GM19455 (cell line): Measurements from ENCODE around the gene DHRSX.
"Not testable (repeated sequence)": the region's sequence is repeated elsewhere in the genome, so short reads cannot be mapped to it uniquely, and the experiment has no call there.

ENCODE experiments used
- ATAC-seq: cut with Tn5 transposase; IDR thresholded peaks from one replicate; pipeline ENCODE4 v1.9.1; 2021; ENCODE audit not compliant: unreplicated experiment

Gene DHRSX

DNA sequence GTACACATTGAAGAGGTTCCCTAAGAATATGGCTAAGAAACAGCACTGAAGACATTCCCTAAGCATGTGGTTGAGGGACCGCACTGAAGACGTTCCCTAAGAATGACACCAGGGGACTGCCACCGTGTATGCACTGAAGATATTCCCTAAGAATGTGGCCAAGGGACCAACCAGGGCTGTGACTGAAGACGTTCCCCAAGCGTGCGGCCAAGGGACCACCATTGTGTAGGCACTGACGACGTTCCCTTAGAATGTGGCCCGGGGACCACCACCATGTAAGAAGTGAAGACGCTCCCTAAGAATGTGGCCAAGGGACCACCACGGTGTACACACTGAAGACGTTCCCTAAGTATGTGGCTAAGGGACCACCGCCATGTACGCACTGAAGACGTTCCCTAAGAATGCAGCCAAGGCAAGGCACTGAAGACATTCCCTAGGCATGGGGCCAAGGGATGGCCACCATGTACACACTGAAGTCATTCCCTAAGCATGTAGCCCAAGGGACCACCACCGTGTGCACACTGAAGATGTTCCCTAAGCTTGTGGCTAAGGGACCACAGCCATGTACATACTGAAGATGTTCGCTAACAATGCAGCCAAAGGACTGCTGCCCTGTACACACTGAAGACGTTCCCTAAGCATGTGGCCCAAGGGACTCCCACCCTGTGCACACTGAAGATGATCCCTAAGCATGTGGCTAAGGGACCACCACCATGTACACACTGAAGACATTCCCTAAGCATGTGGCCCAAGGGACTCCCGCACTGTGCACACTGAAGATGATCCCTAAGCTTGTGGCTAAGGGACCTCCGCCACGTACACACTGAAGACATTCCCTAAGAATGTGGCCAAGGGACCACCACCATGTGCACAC, 22.0 kb downstream of the DHRSX start:
- no peak for ATAC-seq

DNA sequence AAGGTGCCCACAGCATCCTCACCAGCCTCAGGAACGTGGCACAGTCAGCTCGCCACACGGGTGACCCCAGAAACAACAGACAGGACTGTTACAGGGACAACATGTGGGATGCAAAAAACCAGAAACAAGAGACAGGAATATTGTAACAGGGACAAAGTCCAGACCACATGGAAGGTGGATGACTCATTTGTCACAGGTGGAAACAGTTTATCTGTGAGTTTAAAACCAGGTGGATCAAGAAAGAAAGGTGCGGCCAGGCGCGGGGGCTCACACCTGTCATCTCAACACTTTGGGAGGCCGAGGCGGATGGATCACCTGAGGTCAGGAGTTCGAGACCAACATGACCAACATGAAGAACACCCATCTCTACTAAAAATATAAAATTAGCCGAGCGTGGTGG, 23.5 kb downstream of the DHRSX start:
- not testable (repeated sequence) for ATAC-seq

DNA sequence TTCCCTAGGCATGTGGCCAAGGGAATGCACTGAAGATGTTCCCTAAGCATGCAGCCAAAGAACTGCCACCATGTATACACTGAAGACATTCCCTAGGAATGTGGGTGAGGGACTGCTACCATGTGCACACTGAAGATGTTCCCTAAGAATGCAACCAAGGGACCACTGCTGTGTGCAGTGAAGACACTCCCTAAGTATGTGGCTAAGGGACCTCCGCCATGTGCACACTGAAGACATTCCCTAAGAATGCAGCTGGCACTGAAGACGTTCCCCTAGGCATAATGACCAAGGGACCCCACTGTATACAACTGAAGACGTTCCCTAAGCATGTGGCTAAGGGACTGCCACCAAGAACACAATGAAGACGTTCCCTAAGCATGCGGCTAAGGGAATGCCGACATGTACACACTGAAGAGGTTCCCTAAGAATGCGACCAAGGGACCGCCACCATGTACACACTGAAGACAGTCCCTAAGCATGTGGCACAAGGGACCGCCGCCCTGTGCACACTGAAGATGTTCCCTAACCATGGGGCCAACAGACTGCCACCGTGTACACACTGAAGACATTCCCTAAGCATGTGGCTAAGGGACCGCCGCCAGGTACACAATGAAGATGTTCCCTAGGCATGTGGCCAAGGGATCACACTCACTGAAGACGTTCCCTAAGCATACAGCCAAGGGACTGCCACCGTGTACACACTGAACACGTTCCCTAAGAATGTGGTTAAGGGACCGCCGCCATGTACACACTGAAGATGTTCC, 25.6 kb downstream of the DHRSX start:
- ATAC-seq = no peak

DNA sequence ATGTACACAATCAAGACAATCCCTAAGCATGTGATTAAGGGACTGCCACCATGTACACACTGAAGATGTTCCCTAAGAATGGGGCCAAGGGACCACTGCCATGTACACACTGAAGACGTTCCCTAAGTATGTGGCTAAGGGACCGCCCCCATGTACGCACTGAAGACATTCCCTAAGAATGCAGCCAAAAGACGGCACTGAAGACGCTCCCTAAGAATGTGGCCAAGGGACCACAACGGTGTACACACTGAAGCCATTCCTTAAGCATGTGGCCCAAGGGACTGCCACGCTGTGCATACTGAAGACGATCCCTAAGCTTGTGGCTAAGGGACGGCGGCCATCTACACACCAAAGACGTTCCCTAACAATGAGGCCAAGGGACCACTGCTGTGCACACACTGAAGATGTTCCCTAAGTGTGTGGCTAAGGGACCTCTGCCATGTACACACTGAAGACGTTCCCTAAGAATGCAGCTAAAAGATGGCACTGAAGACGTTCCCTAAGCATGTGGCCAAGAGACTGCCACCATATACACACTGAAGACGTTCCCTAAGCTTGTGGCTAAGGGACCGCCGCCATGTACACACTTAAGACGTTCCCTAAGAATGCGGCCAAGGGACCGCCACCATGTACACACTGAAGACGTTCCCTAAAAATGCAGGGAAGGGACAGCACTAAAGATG, 26.4 kb downstream of the DHRSX start:
- ATAC-seq = no peak

DNA sequence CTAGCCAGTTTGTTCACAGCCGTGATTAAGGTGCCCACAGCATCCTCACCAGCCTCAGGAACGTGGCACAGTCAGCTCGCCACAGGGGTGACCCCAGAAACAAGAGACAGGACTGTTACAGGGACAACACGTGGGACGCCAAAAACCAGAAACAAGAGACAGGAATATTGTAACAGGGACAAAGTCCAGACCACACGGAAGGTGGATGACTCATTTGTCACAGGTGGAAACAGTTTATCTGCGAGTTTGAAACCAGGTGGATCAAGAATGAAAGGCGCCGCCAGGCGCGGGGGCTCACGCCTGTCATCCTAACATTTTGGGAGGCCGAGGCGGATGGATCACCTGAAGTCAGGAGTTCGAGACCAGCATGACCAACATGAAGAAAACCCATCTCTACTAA, 27.7 kb downstream of the DHRSX start:
- ATAC-seq = not testable (repeated sequence)

DNA sequence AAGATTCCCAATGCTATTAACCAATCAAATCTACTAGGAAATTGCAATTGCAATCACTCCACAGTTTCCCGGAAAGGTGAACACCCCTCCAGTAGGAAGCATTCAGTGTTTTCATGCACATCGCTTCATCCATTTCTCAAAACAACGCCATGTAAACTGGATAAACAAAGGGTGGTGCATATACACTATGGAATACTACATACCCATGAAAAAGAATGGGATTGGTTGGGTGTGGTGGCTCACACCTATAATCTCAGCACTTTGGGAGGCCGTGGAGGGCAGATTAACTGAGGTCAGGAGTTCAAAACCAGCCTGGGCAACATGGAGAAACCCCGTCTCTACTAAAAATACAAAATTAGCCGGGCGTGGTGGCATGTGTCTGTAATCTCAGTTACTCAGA, 29.1 kb downstream of the DHRSX start:
- no peak for ATAC-seq

DNA sequence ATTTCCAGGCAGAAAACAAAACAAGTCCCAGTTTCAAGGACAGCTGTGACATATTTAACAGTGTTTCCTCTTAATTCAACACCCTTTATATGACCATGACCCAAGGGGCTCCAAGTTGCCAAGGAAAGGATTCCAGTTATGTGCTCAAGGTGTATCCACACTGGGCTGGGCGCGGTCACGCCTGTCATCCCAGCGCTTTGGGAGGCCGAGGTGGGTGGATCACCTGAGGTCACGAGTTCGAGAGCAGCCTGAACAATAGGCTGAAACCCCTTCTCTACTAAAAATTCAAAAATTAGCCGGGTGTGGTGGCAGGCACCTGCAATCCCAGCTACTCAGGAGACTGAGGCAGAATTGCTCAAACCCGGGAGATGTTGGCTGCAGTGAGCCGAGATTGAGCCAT, 29.6 kb downstream of the DHRSX start:
- ATAC-seq = not testable (repeated sequence)

DNA sequence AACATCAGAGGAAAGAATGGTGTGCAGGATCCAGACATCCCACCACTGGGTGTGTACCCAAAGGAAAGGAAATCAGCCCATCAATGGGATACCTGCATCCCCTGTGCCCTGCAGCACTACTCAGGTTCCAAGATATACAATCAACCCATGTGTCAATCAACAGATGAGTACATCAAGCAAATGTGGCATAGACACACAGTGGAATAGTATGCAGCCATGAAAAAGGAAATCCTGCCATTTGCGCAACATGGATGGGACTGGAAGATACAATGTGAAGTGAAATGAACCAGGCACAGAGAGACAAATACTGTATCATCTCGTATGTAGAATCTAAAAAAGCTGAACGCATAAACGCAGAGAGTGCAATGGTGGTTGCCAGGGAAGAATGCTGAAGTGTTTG, 30.9 kb downstream of the DHRSX start:
- not testable (repeated sequence) for ATAC-seq

DNA sequence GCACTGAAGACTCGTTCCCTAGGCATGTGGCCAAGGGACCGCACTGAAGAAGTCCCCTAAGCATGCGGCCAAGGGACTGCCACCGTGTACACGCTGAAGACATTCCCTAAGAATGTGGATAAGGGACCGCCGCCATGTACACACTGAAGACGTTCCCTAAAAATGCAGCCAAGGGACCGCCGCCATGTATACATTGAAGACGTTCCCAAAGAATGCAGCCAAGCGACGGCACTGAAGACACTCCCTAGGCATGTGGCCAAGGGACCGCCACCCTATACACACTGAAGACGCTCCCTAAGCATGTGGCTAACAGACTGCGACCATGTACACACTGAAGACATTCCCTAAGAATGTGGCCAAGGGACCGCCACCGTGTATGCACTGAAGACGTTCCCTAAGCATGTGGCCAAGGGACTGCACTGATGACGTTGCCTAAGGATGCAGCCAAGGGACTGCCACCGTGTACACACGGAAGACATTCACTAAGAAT, 31.5 kb downstream of the DHRSX start:
- ATAC-seq = no peak

DNA sequence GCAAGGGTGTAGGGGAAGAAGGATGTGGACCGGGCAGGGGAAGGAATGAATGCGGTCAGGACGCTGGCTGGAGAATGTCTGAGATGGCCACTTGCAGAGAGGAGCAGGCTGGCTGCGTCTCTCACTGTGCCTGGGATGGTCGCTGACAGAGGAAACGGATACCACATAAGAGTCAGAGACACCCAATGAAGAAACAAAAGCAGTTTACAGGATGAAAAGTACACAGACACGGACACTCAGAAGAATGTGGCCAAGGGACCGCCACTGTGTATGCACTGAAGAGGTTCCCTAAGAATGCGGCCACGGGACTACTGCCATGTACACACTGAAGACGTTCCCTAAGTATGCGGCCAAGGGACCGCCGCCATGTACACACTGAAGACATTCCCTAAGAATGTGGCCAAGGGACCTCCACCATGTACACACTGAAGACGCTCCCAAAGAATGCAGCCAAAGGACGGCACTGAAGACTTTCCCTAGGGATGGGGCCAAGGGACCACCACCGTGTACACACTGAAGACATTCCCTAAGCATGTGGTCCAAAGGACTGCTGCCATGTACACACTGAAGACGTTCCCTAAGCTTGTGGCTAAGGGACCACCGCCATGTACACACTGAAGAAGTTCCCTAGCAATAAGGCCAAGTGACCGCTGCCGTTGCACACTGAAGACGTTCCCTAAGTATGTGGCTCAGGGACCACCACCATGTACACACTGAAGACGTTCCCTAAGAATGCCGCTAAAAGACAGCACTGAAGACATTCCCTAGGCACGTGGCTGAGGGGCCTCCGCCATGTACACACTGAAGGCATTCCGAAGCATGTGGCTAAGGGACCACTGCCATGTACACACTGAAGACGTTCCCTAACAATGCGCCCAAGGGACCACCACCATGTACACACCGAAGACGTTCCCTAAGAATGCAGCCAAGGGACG, 32.2 kb downstream of the DHRSX start:
- no peak for ATAC-seq

DNA sequence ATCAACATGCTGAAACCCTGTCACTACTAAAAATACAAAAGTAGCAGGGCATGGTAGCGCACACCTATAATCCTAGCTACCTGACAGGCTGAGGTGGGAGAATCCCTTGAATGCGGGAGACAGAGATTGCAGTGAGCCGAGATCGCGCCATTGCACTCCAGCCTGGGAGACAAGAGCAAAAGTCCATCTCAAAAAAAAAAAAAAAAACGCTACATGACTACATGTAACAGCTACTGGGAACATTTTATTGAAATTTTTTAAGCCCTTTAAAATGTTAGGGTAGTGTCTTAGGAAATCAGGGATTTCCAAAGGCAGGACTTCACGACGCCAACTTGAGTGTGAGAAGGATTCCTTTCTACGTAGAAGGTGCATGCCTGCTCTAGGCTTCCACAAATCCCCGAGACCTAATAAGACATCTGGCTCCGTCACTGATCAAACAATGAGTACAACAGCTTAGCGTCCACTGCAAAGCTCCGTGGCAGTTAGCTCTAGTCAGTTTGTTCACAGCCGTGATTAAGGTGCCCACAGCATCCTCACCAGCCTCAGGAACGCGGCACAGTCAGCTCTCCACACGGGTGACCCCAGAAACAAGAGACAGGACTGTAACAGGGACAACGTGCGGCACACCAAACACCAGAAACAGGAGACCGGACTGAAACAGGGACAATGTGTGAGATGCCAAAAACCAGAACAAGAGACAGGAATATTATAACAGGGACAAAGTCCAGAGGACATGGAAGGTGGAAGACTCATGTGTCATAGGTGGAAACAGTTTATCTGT, 33.7 kb downstream of the DHRSX start:
- ATAC-seq = no peak

DNA sequence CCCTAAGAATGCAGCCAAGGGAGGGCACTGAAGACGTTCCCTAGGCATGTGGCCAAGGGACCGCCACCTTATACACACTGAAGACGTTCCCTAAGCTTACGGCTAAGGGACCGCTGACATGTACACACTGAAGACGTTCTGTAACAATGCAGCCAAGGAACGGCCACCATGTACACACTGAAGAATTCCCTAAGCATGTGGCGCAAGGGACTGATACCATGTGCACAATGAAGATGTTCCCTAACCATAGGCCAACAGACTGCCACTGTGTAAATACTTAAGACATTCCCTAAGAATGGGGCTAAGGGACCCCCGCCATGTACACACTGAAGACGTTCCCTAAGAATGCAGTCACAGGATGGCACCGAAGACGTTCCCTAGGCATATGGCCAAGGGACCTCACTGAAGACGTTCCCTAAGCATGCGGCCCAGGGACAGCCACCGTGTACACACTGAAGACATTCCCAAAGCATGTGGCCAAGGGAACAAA, 36.1 kb downstream of the DHRSX start:
- ATAC-seq = no peak

DNA sequence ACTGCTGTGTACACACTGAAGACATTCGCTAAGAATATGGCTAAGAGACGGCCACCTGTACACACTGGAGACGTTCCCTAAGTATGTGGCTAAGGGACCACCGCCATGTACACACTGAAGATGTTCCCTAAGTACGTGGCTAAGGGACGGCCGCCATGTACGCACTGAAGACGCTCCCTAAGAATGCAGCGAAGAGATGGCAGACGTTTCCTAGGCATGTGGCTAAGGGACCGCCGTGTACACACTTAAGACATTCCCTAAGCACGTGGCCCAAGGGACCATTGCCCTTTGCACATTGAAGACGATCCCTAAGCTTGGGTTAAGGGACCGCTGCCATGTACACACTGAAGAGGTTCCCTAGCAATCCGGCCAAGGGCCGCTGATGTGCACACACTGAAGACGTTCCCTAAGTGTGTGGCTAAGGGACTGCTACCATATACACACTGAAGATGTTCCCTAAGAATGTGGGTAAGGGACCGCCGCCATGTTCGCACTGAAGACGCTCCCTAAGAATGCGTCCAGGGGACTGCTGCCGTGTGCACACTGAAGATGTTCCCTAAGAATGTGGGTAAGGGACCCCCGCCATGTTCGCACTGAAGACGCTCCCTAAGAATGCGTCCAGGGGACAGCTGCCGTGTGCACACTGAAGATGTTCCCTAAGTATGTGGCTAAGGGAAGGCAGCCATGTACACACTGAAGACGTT, 36.7 kb downstream of the DHRSX start:
- ATAC-seq = no peak

DNA sequence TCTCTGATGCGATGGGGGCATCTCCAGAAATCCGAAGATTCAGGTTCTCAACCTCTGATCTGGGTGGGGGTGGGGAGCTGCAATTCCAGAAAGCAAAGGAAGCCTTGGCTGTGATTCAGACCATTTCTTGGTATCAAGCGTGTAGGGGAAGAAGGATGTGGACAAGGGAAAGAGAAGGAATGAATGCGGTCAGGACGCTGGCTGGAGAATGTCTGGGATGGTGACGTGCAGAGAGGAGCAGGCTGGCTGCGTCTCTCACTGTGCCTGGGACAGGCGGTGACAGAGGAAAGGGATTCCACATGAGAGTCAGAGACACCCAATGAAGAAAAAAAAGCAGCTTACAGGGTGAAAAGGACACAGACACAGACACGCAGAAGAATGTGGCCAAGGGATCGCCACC, 37.3 kb downstream of the DHRSX start:
- not testable (repeated sequence) for ATAC-seq

DNA sequence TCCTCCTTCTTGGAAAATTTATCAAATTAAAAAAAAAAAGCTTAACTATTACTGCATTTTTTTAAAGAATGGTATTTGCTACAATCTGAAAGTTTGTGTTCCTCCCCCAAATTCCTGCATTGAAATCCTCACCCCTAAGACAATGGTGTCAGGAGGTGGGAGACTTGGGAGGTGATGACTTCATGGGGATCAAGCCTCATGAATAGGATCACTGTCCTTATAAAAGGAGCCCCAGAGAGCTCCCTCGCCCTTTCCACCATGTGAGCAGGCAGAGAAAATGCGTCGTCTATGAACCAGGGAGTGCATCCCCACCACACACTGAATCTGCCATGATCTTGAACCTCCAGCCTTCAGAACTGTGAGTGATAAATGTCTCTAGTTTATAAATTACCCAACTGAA, 38.0 kb downstream of the DHRSX start:
- no peak for ATAC-seq

DNA sequence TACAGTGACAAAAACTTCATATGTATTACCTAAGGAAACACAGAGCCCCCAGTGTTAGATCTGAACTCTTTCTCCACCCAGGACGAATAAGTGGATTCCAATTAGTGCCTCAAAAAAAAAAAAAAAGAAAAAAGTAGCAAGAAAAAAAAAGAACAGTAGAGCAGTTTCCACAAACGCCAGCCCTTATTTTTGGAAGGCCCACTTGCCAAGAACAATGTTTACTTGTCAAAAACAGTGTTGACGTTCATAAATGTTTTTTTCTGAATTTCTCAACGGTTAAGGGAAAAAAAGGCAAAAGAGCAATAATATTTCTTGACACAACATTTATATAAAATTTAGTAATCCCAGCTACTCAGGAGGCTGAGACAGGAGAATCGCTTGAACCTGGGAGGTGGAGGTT, 38.7 kb downstream of the DHRSX start:
- ATAC-seq = no peak

DNA sequence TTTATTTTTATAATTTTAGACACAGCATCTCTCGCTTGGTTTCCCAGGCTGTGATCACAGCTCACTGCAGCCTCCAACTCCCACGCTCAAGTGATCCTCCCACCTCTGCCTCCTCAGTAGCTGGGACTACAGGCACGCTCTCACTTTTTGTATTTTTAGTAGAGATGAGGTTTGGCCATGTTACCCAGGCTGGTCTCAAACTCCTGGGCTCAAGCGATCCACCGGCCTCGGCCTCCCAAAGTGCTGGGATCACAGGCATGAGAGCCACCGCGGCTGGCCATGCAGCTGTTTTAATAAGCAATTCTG, 39.1 kb downstream of the DHRSX start:
- ATAC-seq = no peak

DNA sequence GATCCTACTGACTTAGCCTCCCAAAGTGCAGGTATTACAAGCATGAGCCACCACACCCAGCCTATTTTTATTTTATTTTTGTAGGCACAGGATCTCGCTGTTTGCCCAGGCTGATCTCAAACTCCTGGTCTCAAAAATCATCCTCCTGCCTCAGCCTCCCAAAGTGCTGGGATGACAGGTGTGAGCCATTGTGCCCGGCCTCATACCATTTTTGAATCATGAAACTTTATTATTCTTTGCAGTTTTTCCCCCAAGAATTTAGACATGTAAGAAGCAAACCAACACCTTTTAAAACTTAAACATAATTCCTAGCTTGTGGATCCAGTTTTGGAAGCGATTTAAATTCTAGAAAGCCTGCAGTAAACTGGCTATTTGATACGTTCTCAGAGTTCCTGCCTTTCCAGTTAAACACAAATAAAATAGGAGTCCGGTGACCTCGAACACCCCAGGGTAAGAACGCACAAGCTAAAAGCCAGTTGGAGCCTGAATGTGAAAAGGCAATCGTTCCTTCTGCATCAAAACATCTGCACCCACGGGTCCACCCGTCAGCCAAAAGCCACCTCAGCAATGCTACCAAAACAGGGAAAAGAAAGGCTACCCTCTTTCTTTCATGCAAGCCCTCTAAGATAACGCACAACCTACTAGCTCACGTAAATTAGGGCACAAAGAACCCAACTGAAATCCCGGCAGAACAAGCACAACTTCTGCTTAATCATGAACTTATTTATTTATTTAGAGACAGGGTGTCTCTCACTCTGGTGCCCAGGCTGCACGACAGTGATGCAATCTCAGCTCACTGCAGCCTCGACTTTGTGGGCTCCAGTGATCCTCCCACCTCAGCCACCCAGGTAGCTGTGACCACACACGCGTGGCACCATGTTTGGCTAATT, 39.7 kb downstream of the DHRSX start:
- not testable (repeated sequence) for ATAC-seq
